Panc1 (cell line): ENCODE data around the gene COL26A1.

Experiments
- CTCF ChIP-seq: fragments of 450-650 bp; IDR thresholded peaks from 2 replicates; pipeline ENCODE4 v1.5.1; 2017; ENCODE audit warnings: mild to moderate bottlenecking
- POLR2AphosphoS5 ChIP-seq: IDR thresholded peaks from 2 replicates; pipeline ENCODE4 v1.6.1; 2012; ENCODE audit warnings: mild to moderate bottlenecking, low read depth, low read length, moderate library complexity
- REST ChIP-seq, 2 experiments: IDR thresholded peaks; 2 replicates each; pipeline ENCODE4 v1.6.1; 2011 to 2012; ENCODE audit warnings: low read depth in 2 of 2, control low read depth in 1 of 2, low read length in 1 of 2, mild to moderate bottlenecking in 1 of 2, moderate library complexity in 1 of 2; ENCODE audit not compliant: insufficient read depth in 1 of 2
- SIN3A ChIP-seq: IDR thresholded peaks from 2 replicates; pipeline ENCODE4 v1.6.1; 2012; ENCODE audit warnings: low read depth, mild to moderate bottlenecking, low read length, moderate library complexity, borderline replicate concordance; ENCODE audit not compliant: insufficient read depth
- TCF7L2 ChIP-seq: IDR thresholded peaks from 2 replicates; pipeline ENCODE4 v1.6.1; 2011; ENCODE audit warnings: mild to moderate bottlenecking, low read depth, low read length, inconsistent platforms

GRCh38 chr7:101332026-101332425, 30.6 kb upstream of the COL26A1 start:
- no peak for TF ChIP-seq CTCF
- no peak for TF ChIP-seq SIN3A
- TF ChIP-seq POLR2AphosphoS5, result no peak
- TF ChIP-seq REST (IDR thresholded peaks at IDR 0.05; ENCODE audit: insufficient read depth in 1 of 2, low read depth in 2 of 2, low read length in 1 of 2), result no peak
- no peak for TF ChIP-seq TCF7L2
